Smooth muscle cell (in vitro differentiated cells): Measurements from ENCODE around the gene ZKSCAN4. TPM values are rescaled to one million over a fixed set of nuclear protein-coding genes. Genes with fewer than 3 reads are reported as not detected.
A peak's percentile ranks its signal among the peaks of the same experiment; 100 is the strongest.

Source experiments
- DNase-seq: peaks from one replicate; lab custom pipeline; 2025; ENCODE audit not compliant: unreplicated experiment; lab: John Stamatoyannopoulos, UW
- H2AFZ ChIP-seq: fragments of 200-600 bp; sonication (generic); 2 replicates; pipeline ENCODE4 v1.6.0; 2016; ENCODE audit warnings: antibody characterized with exemption, low read depth, mild to moderate bottlenecking
- H3F3A ChIP-seq: fragments of 200-600 bp; sonication (generic); 2 replicates; pipeline ENCODE4 v1.6.0; 2017; ENCODE audit warnings: antibody characterized with exemption, low read depth
- H3K27ac ChIP-seq: fragments of 200-600 bp; sonication (generic); 2 replicates; pipeline ENCODE4 v1.5.1; 2016; ENCODE audit warnings: low read depth, mild to moderate bottlenecking
- H3K27me3 ChIP-seq: fragments of 200-600 bp; sonication (generic); 2 replicates; pipeline ENCODE4 v1.6.1; 2016; ENCODE audit warnings: low read depth, mild to moderate bottlenecking
- H3K36me3 ChIP-seq: fragments of 200-600 bp; sonication (generic); 2 replicates; pipeline ENCODE4 v1.5.1; 2016; ENCODE audit warnings: low read depth
- H3K4me1 ChIP-seq: fragments of 200-600 bp; sonication (generic); 2 replicates; pipeline ENCODE4 v1.5.1; 2016; ENCODE audit warnings: low read depth
- H3K4me2 ChIP-seq: fragments of 200-600 bp; sonication (generic); 2 replicates; pipeline ENCODE4 v1.6.0; 2016; ENCODE audit warnings: mild to moderate bottlenecking
- H3K4me3 ChIP-seq: fragments of 200-600 bp; sonication (generic); 2 replicates; pipeline ENCODE4 v1.5.1; 2016; ENCODE audit warnings: mild to moderate bottlenecking
- H3K79me2 ChIP-seq: fragments of 200-600 bp; sonication (generic); 2 replicates; pipeline ENCODE4 v1.6.0; 2016; ENCODE audit warnings: low read depth, mild to moderate bottlenecking
- H3K9ac ChIP-seq: fragments of 200-600 bp; sonication (generic); 2 replicates; pipeline ENCODE4 v1.6.0; 2016; ENCODE audit warnings: low read depth
- H3K9me3 ChIP-seq: fragments of 200-600 bp; sonication (generic); replicated peaks from 2 replicates; pipeline ENCODE4 v1.5.1; 2016; ENCODE audit warnings: low read depth
- H4K20me1 ChIP-seq: fragments of 200-600 bp; sonication (generic); 2 replicates; pipeline ENCODE4 v1.6.0; 2016; ENCODE audit warnings: low read depth
- WGBS: methylation state at CpG from one replicate; pipeline ENCODE4 v1.1.7; 2016; ENCODE audit warnings: low lambda C conversion rate; 5-methylcytosine and 5-hydroxymethylcytosine counted together
- polyA plus RNA-seq: library from polyadenylated mRNA; unstranded; fragments of >200 nt; fragmentation: Nextera tagmentation; extraction: Ambion mirVana; gene quantifications from 2 replicates; pipeline ENCODE4 v1.2.1, GENCODE V29; 2016
- total RNA-seq: library from RNA; depleted of rRNA; stranded (reverse); fragments of >200 nt; gene quantifications from 2 replicates; pipeline ENCODE4 v1.2.3, GENCODE V29; 2014
- TF ChIP-seq, protein P1 (sequence below): fragments of 200-600 bp; sonication (generic); IDR thresholded peaks from 2 replicates; pipeline ENCODE4 v1.5.1; 2017; ENCODE audit warnings: borderline replicate concordance, mild to moderate bottlenecking, antibody characterized with exemption; ENCODE audit not compliant: insufficient read depth, poor library complexity, severe bottlenecking

Gene ZKSCAN4
- total and polyA plus RNA-seq, 2 experiments from 2014 or later, result 4.5 to 5.2 TPM

- H3K79me2 ChIP-seq, result no peaks in the 10 kb centered on the region
- TF ChIP-seq, protein P1, sequence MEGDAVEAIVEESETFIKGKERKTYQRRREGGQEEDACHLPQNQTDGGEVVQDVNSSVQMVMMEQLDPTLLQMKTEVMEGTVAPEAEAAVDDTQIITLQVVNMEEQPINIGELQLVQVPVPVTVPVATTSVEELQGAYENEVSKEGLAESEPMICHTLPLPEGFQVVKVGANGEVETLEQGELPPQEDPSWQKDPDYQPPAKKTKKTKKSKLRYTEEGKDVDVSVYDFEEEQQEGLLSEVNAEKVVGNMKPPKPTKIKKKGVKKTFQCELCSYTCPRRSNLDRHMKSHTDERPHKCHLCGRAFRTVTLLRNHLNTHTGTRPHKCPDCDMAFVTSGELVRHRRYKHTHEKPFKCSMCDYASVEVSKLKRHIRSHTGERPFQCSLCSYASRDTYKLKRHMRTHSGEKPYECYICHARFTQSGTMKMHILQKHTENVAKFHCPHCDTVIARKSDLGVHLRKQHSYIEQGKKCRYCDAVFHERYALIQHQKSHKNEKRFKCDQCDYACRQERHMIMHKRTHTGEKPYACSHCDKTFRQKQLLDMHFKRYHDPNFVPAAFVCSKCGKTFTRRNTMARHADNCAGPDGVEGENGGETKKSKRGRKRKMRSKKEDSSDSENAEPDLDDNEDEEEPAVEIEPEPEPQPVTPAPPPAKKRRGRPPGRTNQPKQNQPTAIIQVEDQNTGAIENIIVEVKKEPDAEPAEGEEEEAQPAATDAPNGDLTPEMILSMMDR, result no peak
Observed at GRCh38 chr6:28257042-28257441, 5.0 kb upstream of the ZKSCAN4 start.

DNA sequence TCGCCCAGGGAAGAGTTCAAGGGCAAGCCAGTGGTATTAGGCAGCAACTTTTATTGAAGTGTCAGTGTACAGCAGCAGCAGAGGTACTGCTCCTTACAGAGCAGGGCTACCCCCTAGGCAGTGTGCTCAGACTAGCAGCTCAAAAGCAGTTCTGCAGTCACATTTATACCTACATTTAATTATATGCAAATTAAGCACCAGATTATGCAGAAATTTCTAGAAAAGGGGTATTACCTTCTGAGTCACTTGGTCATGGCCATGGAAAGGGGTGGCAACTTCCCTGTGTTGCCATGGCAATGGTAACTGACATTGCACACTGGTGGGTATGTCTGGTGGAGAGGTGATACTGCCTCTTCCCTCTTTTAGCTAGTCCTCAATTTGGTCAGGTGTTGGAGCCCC lies 2.1 kb upstream of the ZKSCAN4 start:
- Histone ChIP-seq H3K4me1 (peaks cover 16% of the 10 kb centered on the region), H3K4me2 (no peak overlapping the region), H3K9me3 (no peaks in the 10 kb centered on the region), H3K27ac (no peak overlapping the region), H2AFZ (no peak overlapping the region), H4K20me1 (no peaks in the 10 kb centered on the region), H3K79me2 (peaks cover 12% of the 10 kb centered on the region), H3K36me3 (no peaks in the 10 kb centered on the region), H3F3A (no peaks in the 10 kb centered on the region), H3K27me3 (no peaks in the 10 kb centered on the region), H3K4me3 (no peak overlapping the region), H3K9ac (no peak overlapping the region)
- TF ChIP-seq, protein P1, result no peak
- 90% methylated on average over 1 of the region's 1 CpG for WGBS
- DNase-seq, result no peak

More at GRCh38 chr6:28257042-28257441, 5.0 kb upstream of the ZKSCAN4 start:
- H2AFZ ChIP-seq, result no peak overlapping the region
- no peak overlapping the region for H3K4me3 ChIP-seq
- WGBS, result 0% methylated on average over 1 of the region's 1 CpG
- peaks cover 7% of the 10 kb centered on the region for H3K4me1 ChIP-seq
- H3K9me3 ChIP-seq, result no peaks in the 10 kb centered on the region
- H3K36me3 ChIP-seq, result no peaks in the 10 kb centered on the region
- H3F3A ChIP-seq, result no peaks in the 10 kb centered on the region
- H3K27me3 ChIP-seq, result no peaks in the 10 kb centered on the region
- H3K27ac ChIP-seq, result no peak overlapping the region
- H4K20me1 ChIP-seq, result no peaks in the 10 kb centered on the region
- no peak overlapping the region for H3K9ac ChIP-seq
- no peak overlapping the region for H3K4me2 ChIP-seq
- no peak for DNase-seq

- Histone ChIP-seq H3K4me1 (peaks cover 16% of the 10 kb centered on the region), H3K9me3 (no peaks in the 10 kb centered on the region), H2AFZ (peak overlapping the region; percentile 99), H3K36me3 (no peaks in the 10 kb centered on the region), H3K79me2 (peaks cover 12% of the 10 kb centered on the region), H3K9ac (peak overlapping the region; percentile 78), H4K20me1 (no peaks in the 10 kb centered on the region), H3K27ac (no peak overlapping the region), H3K27me3 (no peaks in the 10 kb centered on the region), H3K4me2 (peak overlapping the region; percentile 98), H3K4me3 (peak overlapping the region; percentile 98), H3F3A (no peaks in the 10 kb centered on the region)
- WGBS, result 1% methylated on average over 25 of the region's 25 CpGs
- TF ChIP-seq, protein P1, result no peak
- no peak for DNase-seq
Observed at GRCh38 chr6:28251661-28252008, 434 bp downstream of the ZKSCAN4 start.

DNA sequence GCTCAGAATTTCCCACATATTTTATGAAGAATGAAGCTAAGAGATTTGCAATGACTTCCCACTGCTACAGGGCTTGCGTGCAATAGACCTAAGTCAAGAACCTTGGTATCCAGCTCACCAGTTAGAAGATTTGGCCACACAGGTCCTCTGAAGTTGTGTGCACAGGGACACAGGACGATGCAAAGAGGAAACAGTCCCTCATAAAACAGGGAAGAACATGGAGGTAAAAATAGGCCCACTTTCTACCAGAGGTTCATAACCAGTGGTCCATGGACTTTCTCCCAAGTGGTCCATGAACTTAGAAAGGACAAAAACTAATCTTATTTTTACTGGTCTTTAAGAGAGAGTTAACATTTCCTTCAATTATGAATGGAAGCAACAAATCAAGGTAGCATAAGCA lies 1.3 kb downstream of the ZKSCAN4 start:
- no peak overlapping the region for H2AFZ ChIP-seq
- no peaks in the 10 kb centered on the region for H3K36me3 ChIP-seq
- no peaks in the 10 kb centered on the region for H4K20me1 ChIP-seq
- no peaks in the 10 kb centered on the region for H3K9me3 ChIP-seq
- TF ChIP-seq, protein P1, result no peak
- no peak overlapping the region for H3K27ac ChIP-seq
- H3K4me1 ChIP-seq, result peaks cover 16% of the 10 kb centered on the region
- peak overlapping the region; percentile 78 for H3K9ac ChIP-seq
- 82% methylated on average over 2 of the region's 2 CpGs for WGBS
- peaks cover 12% of the 10 kb centered on the region for H3K79me2 ChIP-seq
- H3K4me2 ChIP-seq, result peak overlapping the region; percentile 98
- H3K4me3 ChIP-seq, result peak overlapping the region; percentile 98
- no peaks in the 10 kb centered on the region for H3K27me3 ChIP-seq
- no peaks in the 10 kb centered on the region for H3F3A ChIP-seq
- no peak for DNase-seq
